Liver (tissue), 3 donors: ENCODE results near the gene EGF.

Experiments
- CTCF ChIP-seq: fragments of 150-350 bp; IDR thresholded peaks from 2 replicates; pipeline ENCODE4 v1.5.1; 2017; ENCODE audit warnings: improper control_type of control experiment, low read depth, low read length; ENCODE audit not compliant: missing input control
- RAD21 ChIP-seq, 2 donors: IDR thresholded peaks; 2 replicates each; pipeline ENCODE4 v1.6.1; 2016; ENCODE audit warnings: antibody characterized with exemption in 2 of 2, mild to moderate bottlenecking in 2 of 2
- donor health status: healthy.
- donor health status: healthy.

DNA sequence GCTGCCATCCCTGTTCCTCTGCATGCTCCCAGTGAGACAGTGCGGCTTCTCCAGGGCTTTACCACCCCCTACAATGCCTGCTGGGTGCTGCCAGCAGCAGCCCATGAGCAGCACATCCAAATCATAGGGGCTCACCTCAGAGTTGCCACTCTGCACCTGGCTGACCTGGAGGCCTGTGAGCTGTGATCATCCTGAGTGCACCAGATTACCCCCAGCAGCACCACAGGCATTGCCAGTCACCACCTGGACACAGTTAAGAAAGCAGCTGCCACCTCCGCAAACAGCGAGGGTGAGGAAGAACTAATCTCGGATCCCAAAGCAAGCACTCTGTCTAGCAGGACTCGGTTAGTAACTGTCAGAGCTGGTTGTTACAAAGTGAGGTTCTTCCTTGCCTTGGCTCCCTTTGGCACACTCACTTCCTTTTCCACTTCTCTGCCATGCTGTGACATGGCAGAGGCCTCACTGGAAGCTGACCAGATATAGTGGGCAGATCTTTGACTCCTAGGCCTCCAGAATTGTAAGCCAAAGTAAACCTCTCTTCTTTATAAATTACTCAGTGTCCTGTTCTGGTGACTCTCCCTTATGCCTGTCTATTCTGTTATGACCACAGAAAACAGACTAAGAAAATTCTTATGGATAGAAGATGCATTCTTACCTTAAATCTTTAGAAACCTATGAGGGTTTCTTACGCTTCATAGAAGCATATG lies 39.6 kb upstream of the EGF start:
- TF ChIP-seq RAD21 (IDR thresholded peaks at IDR 0.05) (no peak), CTCF (no peak)
